HG02852 (cell line): ENCODE results near the gene ADAM8.
A peak's percentile ranks its signal among the peaks of the same experiment; 100 is the strongest.

Experiments
- ATAC-seq: cut with Tn5 transposase; IDR thresholded peaks from one replicate; pipeline ENCODE4 v1.9.1; 2021; ENCODE audit warnings: mild to moderate bottlenecking, moderate library complexity; ENCODE audit not compliant: unreplicated experiment

The ADAM8 gene

GRCh38 chr10:133282846-133283390 lies 6.2 kb upstream of the ADAM8 start:
- no peak for ATAC-seq

GRCh38 chr10:133281628-133282372 lies 5.1 kb upstream of the ADAM8 start:
- no peak for ATAC-seq

GRCh38 chr10:133281084-133281483 lies 4.4 kb upstream of the ADAM8 start:
- ATAC-seq, result no peak

GRCh38 chr10:133280391-133281059 lies 3.9 kb upstream of the ADAM8 start:
- ATAC-seq, result no peak

- no peak for ATAC-seq
Measured at GRCh38 chr10:133279326-133280226, 2.9 kb upstream of the ADAM8 start.

GRCh38 chr10:133278577-133279265 lies 2.1 kb upstream of the ADAM8 start:
- peak; percentile 37 for ATAC-seq

GRCh38 chr10:133277993-133278576 lies 1.4 kb upstream of the ADAM8 start:
- ATAC-seq, result no peak

- no peak for ATAC-seq
Measured at GRCh38 chr10:133277277-133277992, 767 bp upstream of the ADAM8 start.

- no peak for ATAC-seq
Measured at GRCh38 chr10:133276100-133276434, 601 bp downstream of the ADAM8 start.

GRCh38 chr10:133275684-133276092 lies 980 bp downstream of the ADAM8 start:
- peak; percentile 30 for ATAC-seq

- peak; percentile 52 for ATAC-seq
Measured at GRCh38 chr10:133274751-133275683, 1.7 kb downstream of the ADAM8 start.

- no peak for ATAC-seq
Measured at GRCh38 chr10:133273534-133274143, 3.0 kb downstream of the ADAM8 start.

GRCh38 chr10:133272964-133273420 lies 3.7 kb downstream of the ADAM8 start:
- no peak for ATAC-seq

- ATAC-seq, result no peak
Measured at GRCh38 chr10:133272301-133272963, 4.2 kb downstream of the ADAM8 start.

GRCh38 chr10:133271521-133272300 lies 5.0 kb downstream of the ADAM8 start:
- no peak for ATAC-seq

GRCh38 chr10:133270773-133271297 lies 5.8 kb downstream of the ADAM8 start:
- ATAC-seq, result no peak
